ENCODE data around the gene PPP2R2C.

Gene PPP2R2C

DNA sequence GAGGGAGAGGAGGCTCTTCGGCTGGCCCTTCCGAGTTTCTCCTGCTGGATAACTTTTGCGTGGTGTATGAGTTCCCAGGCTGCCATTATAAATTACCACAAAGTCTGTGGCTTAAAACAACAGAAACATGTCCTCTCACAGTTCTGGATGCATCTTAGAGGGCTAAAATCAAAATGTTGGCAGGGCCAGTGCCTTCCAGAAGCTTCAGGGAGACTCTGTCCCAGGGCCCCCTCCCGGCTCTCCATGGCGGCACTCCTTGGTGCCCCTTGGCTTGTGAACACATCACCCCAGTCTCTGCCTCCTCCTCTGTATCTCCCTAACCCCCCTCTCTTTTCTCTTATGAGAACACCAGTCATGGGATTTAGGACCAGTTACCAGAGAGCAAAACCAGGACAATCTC lies 23.3 kb upstream of the PPP2R2C start:
- no peak for DNase-seq
- in situ Hi-C loops (cut with HindIII; ENCODE audit: low pct_ligation_motif_present, low pct_unique_long_range_greater_than_20kb, low sequenced_read_pairs), result no loop called here

DNA sequence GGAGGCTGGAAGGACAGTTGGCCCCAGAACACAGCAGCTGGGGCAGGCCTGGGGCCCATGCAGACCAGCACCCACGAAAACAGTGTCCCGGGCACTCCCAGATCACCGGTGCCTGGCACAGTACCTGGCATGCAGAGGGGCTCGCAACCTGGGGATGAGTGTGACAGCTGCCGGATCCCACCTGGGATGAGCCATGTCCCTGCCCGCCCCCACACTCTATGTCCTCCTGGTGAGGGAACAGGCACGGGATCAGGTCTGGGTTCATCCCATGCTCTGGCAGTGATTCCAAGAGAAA lies 22.8 kb upstream of the PPP2R2C start:
- no peak for DNase-seq
- in situ Hi-C loops (cut with HindIII; ENCODE audit: low pct_ligation_motif_present, low pct_unique_long_range_greater_than_20kb, low sequenced_read_pairs), result no loop called here

DNA sequence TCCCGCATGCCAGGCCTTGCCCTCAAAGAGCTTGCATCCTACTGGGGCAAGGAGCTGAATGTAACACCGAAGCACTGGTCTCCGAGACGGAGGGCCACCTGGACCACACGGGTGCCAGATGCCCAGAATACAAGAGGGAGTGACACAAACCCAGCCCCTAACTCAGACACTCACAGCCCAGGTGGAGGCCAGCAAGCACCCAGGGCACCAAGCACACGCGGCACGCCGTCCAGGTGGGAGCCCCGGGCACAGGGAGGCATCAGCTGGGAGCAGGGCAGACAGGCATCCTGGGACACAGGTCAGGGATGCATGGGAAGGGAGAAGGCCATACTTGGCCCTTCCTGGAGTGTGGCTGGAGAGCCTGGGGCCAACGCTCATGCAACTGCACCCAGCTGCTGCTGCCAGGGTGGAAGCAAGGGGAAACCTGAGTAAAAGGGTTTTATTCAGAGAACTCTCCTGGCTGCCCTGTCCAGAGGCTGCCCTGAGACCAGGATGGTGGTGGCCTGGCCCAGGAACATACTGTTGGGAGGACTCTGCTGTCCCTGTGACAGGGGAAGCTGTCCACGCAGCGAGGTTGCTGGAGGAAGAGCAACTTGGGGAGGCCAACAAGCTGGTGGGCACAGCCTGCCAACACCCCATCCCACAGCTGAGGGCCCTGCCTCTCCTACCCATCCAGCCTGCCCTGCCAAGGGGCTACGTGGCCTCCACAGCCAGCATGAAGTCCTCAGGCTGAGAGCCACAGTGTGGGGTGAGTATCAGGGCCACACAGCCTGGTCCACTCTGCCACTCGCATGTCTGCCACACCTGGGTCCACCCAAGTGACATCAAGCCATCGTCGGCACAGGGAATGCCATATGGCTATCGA lies 22.2 kb upstream of the PPP2R2C start:
- DNase-seq, result no peak
- in situ Hi-C loops (cut with HindIII; ENCODE audit: low pct_ligation_motif_present, low pct_unique_long_range_greater_than_20kb, low sequenced_read_pairs), result no loop called here

DNA sequence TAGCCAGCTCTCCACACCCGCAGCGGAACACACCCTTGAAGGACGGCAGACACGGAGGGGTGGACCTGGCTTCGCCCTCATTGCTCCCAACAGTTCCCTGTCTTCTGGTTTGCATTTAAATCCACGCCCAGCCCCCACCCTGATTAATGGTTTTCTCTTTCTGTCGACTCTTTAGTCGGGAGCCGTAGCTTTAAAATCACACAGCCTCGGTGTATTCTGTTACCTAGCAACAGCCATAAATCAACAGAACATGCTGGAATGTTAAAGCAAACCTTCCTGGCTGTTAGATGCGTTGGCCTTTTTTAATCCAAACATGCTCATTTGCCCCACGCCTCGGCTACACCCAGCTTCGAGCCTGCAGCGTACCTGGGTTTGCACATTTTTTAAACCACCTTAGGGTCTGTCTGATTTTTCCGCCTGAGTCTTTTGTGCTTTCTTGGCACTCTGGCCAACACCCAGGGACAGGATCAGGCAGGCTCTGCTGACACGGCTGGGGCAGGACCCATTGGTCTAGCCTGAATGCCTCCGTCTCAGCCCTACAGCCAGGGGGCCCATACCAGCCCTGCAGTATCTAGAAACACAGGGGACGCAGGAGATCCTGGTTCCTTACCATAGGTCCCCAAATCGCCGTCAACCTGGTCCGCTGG lies 21.4 kb upstream of the PPP2R2C start:
- in situ Hi-C loops (cut with HindIII; ENCODE audit: low pct_ligation_motif_present, low pct_unique_long_range_greater_than_20kb, low sequenced_read_pairs), result no loop called here
- DNase-seq, result no peak

DNA sequence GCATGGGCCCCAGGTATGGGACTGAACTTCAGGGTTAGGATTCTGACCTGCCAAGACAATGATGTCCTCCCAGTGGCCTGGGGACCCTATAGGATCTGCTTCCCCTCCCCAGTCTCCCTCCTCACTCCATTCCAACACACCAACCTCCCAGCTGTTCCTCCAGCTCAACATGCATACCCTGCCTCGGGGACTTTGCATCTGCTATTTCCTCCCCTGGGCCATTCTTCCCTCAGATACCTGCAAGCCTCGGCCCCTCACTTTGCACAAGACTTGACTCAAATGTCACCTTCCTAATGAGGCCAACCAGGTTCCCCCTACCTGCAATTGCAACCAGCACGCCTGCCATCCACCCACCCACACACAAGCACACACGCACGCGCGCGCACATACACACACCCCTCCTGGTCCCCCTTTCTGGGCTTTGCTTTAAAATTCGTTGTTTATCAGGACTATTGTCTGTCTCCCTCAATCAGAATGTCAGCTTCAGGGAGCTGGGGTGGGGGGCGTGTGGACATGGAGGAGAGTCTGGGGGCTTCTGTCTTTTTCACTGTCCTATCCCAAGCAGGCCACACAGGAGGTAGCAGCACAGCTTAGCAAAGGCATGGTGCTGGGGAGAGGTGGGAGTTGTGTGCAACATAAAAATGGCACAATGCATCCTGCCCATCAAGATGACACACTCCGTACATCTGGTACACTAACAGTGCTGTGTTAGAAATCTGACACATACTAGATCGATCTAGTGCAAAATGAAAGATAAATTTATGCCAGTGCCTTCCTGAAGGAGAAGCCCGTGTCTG lies 20.6 kb upstream of the PPP2R2C start:
- no peak for DNase-seq
- in situ Hi-C loops (cut with HindIII; ENCODE audit: low pct_ligation_motif_present, low pct_unique_long_range_greater_than_20kb, low sequenced_read_pairs), result no loop called here

DNA sequence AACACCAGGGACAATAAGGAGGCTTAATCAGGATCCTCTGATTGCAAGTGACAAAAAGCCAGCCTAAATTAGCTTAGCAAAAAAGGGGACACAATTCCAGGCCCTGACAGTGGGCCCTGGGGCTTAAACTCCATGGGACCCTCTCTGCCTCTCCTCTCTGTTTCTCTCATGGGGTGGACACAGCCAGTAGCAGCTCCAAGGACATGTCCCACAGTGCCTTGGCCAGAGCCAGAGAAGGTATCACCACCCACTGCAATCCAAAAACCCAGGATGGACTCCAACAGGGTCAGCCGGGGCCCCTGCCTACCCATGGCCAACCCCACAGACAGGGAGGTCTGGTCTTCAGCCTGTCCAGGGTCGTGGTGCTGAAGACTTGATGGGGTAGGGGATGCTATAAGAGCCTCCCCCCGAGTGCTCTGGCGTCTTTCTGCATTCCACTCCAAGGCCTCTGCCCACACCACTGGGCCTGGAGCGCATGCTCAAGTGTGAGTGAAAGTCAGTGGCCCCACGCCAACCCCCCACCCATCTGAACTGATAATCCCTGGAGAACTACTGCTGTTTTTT lies 19.7 kb upstream of the PPP2R2C start:
- in situ Hi-C loops (cut with HindIII; ENCODE audit: low pct_ligation_motif_present, low pct_unique_long_range_greater_than_20kb, low sequenced_read_pairs), result no loop called here
- DNase-seq, result no peak

DNA sequence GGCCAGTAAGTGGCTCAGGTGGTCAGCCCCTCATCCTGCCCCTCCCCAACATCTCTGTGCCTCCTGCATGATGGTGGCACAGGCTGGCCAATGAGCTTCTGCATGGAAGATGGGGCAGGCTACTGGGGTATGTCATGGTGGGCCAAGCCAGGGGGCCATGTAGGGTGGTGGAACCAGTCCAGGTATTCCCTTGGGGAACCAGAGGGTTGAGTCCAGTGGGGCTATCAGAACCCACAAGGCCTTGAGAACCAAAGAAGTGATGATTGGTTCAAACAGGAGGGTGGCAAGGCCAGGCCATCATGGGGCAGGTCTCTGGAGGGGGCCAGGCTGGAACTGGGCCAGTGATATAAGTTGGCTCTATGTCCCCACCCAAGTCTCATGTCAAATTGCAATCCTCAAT lies 18.8 kb upstream of the PPP2R2C start:
- in situ Hi-C loops (cut with HindIII; ENCODE audit: low pct_ligation_motif_present, low pct_unique_long_range_greater_than_20kb, low sequenced_read_pairs), result no loop called here
- DNase-seq, result no peak

DNA sequence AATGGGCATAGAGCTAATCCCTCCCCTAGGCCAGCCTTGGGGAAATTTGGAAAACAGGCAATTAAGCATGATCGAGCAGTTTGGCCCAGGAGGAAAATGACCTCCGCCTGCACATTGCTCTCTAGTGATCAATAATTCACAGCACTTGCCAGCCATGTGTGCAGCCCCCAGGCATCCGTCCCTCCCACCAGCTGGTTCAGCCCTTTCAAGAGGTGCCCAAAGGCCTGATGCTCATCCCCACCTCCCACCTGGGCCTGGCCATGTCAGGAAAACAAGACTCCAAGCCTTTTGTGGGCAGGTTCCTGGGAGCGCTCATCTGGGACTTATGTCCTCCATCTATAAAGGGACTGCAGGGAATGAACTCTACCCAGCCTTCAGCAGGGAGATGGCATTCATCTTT lies 17.5 kb upstream of the PPP2R2C start:
- DNase-seq, result no peak
- in situ Hi-C loops (cut with HindIII; ENCODE audit: low pct_ligation_motif_present, low pct_unique_long_range_greater_than_20kb, low sequenced_read_pairs), result no loop called here

DNA sequence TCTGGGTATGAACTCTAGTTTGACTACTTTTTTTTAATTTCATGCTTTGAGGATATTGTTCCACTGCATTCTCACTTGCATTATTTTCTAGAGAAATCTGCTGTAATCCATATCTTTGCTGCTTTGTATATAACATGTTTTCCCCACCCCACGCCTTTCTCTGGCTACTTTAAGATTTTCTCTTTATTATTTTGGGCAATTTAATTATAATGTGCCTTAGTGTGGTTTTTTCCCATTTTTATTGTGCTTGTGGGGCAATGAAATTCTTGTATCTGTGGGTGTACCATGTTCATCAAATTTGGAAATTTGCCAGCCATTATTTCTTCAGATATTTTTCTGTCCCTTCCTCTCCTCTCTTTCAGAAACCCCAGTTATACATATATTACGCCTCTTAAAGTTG lies 15.1 kb upstream of the PPP2R2C start:
- DNase-seq, result no peak
- in situ Hi-C loops (cut with HindIII; ENCODE audit: low pct_ligation_motif_present, low pct_unique_long_range_greater_than_20kb, low sequenced_read_pairs), result no loop called here

DNA sequence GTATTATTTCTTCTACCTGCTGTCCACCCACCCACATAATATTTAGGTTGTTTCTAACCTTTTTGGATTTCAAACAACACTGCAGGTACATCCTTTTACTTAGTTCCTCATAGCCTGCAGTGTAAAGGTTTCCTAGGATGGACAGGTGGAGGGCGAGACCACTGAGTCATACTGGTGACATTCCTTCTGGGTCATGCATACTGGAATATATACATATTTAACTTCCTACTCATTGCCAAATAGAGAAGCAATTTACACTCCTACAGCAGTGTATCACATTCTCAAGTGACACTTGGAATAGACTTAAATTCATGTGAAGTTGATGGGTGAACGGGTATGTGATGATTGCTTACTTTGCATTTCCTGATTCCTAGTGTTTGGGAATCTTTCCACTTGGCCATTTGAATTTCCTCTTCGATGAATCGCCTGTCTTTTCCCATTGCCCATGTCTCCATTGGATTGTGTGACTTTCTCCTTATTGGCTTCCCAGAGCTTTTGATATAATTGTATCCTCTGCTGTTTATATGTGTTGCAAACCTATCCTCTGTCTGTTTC lies 8.2 kb upstream of the PPP2R2C start:
- in situ Hi-C loops (cut with HindIII; ENCODE audit: low pct_ligation_motif_present, low pct_unique_long_range_greater_than_20kb, low sequenced_read_pairs), result no loop called here
- DNase-seq, result no peak

DNA sequence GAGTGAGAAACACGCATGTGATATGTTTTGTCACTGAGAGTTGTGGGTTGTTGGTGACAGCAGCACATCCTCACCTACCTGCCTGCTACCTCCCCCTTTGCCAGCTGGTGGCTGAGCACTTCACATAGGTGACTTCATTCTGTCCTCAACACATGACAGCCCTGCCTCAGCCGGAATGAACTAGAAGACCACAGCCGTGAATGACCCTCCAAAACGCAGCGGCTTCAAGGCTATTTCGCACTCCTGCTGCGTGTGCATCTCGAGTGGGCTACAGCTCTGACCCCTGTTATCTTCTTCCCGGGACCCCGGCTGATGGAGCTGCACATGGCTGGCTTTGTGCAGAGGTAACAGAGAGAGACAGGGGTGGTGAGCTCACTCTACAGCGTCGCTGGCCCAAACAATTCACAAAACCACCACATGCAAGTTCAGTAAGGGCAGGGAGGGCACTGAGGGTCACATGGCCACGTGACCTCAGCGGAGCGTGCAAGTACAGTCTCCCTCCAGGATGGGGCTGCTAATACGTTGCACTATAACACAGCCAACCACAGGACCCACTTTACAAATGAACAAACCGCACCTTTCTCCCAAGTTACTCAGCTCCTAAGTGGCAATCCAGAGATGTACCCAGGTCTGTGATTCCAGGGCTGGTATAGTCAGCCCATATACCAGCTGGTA lies 6.3 kb upstream of the PPP2R2C start:
- in situ Hi-C loops (cut with HindIII; ENCODE audit: low pct_ligation_motif_present, low pct_unique_long_range_greater_than_20kb, low sequenced_read_pairs), result no loop called here
- no peak for DNase-seq

DNA sequence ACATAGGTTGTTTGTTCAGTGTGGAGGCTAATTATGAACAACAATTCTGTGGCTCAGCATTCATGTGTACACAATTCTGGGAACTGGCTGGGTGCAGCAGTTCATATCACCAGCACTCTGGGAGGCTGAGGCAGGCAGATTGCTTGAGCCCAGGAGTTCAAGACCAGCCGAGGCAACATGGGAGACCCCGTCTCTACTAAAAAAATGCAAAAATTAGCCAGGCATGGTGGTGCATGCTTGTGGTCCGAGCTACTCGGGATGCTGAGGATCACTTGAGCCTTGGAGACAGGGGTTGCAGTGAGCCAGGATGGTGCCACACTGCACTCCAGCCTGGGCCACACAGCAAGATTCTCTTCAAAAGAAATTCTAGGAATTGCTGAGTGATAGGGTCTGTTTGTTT lies 4.5 kb upstream of the PPP2R2C start:
- DNase-seq, result no peak
- in situ Hi-C loops (cut with HindIII; ENCODE audit: low pct_ligation_motif_present, low pct_unique_long_range_greater_than_20kb, low sequenced_read_pairs), result no loop called here

DNA sequence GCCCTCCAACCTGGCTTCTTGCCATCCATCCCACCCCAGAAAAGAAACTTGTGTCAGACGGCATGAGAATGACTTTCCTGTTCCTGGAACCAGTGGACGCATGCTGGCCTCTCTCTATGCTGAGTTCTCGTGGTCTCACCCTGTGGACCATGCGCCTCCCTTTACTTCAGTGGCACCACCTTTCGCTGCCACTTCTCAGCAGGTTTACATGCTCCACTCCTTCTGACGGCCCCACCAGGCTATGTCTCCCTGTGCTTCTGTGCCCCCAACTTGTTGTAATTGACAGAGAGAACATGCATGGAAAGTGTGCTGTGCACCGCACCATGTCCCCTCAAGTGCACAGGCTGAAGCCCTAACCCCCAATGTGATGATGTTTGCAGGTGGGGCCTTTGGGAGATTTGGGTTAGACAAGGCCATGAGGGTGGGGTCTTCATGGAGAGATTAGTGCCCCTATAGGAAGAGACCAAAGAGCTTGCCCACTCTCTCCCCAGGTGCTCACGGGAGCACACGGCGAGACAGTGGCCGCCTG lies 3.1 kb upstream of the PPP2R2C start:
- DNase-seq, result no peak
- in situ Hi-C loops (cut with HindIII; ENCODE audit: low pct_ligation_motif_present, low pct_unique_long_range_greater_than_20kb, low sequenced_read_pairs), result no loop called here

DNA sequence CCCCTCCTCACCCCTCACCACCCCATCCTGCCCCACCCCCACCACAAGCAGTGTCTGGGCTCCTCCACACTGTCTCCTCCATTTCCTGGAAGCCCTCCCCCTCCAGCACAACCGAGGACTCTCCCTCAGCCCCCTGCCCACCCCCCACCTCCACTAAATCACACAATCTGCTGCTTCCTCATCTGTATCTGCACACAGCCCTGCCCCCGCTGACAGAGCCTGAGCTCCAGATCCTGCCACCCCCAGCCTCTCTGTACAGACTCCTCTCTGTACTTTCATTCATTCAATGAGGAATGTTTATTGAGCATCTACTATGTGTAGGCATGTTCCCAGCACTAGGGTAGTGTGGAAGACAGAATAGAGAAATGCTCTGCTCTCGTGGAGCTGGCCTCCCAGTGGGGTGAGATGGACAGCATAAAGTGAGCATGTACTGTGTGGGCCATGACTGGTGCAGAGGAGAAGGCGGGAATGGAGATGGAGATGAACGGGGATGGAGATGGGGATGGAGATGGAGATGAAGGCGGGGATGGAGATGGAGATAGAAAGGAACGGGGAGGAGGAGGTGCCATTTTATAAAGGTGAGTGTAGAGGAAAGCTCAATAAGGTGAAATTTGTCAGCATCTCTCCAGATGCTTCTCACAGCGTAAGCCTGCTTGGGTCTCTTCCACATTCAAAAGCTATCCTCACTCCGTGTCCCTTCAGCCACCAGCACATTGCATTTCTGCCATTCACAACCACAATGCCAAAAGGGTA lies 2.5 kb upstream of the PPP2R2C start:
- in situ Hi-C loops (cut with HindIII; ENCODE audit: low pct_ligation_motif_present, low pct_unique_long_range_greater_than_20kb, low sequenced_read_pairs), result no loop called here
- DNase-seq, result no peak

DNA sequence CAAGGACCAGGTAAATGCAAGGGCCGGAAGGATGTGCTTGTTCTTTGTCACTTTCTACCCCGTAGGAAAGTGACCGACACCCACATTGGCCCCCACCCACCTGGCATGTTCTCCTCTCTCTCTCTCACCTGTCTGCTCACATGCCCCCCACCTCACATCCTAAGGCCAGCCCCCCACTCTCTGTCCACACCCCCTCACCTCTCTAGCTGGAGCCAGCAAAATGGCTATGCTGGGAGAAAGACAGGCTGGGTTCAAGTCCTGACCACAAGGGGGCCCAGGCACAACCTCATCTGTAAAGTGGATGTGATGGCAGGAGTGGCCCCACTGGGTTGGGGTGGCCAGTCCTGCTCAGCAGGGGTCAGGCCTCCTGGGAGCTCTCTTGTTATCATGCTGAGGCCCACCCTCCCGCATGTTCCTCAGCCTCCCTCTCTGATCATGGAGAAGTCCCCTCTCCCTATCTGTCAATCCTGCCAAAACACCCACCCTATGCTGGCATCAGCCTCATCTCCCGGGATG lies 1.7 kb upstream of the PPP2R2C start:
- in situ Hi-C loops (cut with HindIII; ENCODE audit: low pct_ligation_motif_present, low pct_unique_long_range_greater_than_20kb, low sequenced_read_pairs), result no loop called here
- peak; percentile 30 for DNase-seq

DNA sequence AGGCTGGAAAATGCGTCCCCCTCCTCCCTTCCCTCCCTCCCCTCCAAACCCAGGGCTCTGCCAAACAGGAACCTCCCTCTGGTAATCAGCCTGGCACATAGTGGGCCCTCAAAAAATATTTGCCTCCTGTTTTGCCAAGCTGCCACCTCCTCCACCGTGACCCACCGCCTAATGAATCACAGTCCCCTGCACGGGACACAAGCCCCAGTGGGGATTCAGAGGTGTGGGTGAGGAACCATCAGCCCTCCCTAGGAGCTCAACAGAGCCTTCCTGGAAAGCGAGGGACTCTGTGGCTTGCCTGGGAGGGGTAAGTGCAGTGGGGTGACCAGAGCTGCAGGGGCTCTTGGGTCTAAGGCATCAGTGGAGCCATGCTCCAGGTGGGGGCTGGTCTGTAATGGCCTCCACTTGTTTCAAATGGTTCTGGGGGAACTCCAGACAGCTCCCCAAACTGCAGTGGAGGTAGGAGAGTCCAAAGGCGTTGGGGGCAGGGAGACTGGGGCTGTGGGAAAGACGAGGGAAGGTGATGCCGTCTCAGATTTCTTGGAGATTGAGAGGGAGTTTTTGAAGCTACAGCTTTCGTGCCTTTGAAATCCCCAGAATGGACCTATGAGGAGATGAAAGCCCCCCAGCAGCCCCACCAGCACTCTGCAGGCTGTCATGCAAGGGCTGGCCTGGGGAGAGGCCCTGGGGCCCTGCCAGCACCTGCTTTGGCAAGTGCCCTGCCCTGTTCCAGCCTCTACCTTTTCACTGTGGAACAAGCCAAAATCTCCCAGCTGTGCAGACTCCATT lies 1.0 kb upstream of the PPP2R2C start:
- no peak for DNase-seq
- in situ Hi-C loops (cut with HindIII; ENCODE audit: low pct_ligation_motif_present, low pct_unique_long_range_greater_than_20kb, low sequenced_read_pairs), result no loop called here

DNA sequence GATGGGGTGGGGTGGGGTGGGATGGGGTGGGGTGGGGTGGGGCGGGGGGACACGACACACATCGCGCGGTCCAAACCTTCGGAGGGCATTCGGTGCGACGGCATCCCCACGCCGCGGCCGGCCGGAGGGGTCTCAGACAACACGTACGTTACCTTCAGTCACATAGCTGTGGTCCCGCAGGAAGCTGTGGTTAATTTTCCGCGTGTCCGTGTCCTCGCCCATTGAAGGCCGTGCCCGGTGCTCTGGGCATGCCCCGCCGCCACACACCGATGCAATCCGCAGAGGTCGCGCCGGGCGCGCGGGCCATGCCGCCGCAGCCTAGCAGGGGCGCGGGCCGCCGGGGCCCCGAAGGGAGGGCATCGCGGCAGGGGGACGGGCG lies 417 bp downstream of the PPP2R2C start:
- in situ Hi-C loops (cut with HindIII; ENCODE audit: low pct_ligation_motif_present, low pct_unique_long_range_greater_than_20kb, low sequenced_read_pairs), result no loop called here
- DNase-seq, result peak; percentile 1

All from ACHN (cell line).